Stimulated activated naive B cell treated with anti-CD40 and anti-IgM and Interleukin-4, amounts not matched to agents 10 μg/mL and 1 μg/mL and 100 μg/mL, for 72 hours (primary cell): ENCODE data around the gene OGFOD2.
A peak's percentile ranks its signal among the peaks of the same experiment; 100 is the strongest.

ENCODE experiments used
- ATAC-seq, 2 donors: fragments of 150-1000 bp; cut with Tn5 transposase; replicated peaks; 2 replicates each; pipeline ENCODE4 v1.10.0; 2021; ENCODE audit warnings: moderate library complexity in 1 of 2
- DNase-seq: peaks from one replicate; pipeline ENCODE4 v3.0.0; 2021
- H3K27ac Mint-ChIP-seq: one replicate; pipeline ENCODE4 v1.8.0; 2022; ENCODE audit warnings: mild to moderate bottlenecking, mixed read lengths
- H3K27me3 Mint-ChIP-seq, 2 donors: one replicate each; pipeline ENCODE4 v1.8.0; 2022; ENCODE audit warnings: mixed read lengths in 2 of 2
- H3K36me3 Mint-ChIP-seq, 2 donors: one replicate each; pipeline ENCODE4 v1.8.0; 2022; ENCODE audit warnings: mixed read lengths in 2 of 2, mild to moderate bottlenecking in 1 of 2
- H3K4me1 Mint-ChIP-seq, 2 donors: one replicate each; pipeline ENCODE4 v1.8.0; 2022; ENCODE audit warnings: mixed read lengths in 2 of 2, mild to moderate bottlenecking in 1 of 2
- H3K4me3 Mint-ChIP-seq, 2 donors: one replicate each; pipeline ENCODE4 v1.8.0; 2022; ENCODE audit warnings: mild to moderate bottlenecking in 2 of 2, mixed read lengths in 2 of 2, moderate library complexity in 1 of 2
- H3K9me3 Mint-ChIP-seq, 2 donors: one replicate each; pipeline ENCODE4 v1.8.0; 2022; ENCODE audit warnings: mixed read lengths in 2 of 2, mild to moderate bottlenecking in 1 of 2

The OGFOD2 gene

DNA sequence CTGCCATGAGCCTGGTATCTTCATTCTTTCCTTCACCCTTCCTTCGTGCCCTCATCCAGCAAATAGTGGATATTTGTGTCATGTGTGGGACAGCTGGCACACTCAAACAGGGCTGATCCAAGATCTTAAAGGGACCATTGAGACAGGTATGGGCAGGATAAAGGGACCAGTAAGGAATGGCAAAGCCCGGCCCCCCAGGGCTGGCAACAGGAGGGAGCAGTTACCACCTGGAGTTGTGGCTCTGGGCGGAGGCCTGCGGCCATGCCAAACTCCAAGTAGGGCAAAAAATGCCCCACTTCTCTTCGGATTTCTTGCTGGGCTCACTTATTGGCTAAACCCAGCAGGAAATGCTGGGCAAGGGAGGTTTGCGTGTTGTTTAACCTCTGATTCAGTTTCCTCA is 2.1 kb downstream of the OGFOD2 start:
- ATAC-seq: no peak
- no peak for DNase-seq
- Mint-ChIP-seq H3K27me3 (no peaks in the 10 kb centered on the region), H3K9me3 (no peaks in the 10 kb centered on the region), H3K36me3 (peaks cover 12 to 15% of the 10 kb centered on the region in 2 donors), H3K27ac (no peak overlapping the region), H3K4me1 (peaks cover 29 to 51% of the 10 kb centered on the region in 2 donors), H3K4me3 (peak overlapping the region in 1 of 2 donors; percentile 17)

DNA sequence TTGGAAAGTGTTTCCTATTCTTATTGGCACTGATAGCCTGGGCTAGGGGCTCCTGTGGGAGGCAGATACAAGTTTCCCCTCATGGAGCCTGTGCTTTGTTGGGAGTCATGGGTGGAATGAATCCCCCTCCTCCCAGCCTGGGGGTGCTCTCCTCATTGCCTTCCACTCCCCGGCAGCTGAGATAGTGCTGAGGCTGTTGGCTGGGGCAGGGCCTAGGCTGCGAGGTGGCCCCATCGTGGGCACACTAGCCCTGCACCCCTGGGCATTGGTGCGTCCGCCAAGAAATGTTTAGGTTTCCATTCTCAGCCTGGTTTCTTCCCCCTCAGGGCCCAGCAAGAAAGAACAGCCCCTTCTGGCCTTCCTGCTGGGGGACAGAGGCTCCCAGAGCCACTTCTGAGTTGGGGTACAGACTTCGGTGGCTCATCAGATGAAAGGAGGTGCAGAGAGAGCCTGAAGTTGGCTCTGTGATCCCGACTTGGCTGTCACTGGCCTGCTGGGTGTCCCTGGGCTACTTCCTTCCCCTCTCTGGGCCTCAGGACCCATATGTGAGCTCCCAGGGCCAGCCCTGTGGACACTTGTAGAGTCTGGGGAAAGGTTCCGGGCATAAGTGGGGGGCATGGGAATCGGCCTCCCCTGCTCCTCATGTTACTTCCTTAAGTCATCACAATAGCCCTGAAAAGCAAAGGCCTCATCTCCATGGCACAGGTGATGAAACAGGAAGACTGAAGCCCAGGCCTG is 2.8 kb downstream of the OGFOD2 start:
- no peak for DNase-seq
- Mint-ChIP-seq H3K36me3 (peaks cover 16 to 17% of the 10 kb centered on the region in 2 donors), H3K4me3 (peak overlapping the region; percentile 32 to 33), H3K4me1 (peaks cover 31 to 58% of the 10 kb centered on the region in 2 donors), H3K27me3 (no peaks in the 10 kb centered on the region), H3K9me3 (no peaks in the 10 kb centered on the region), H3K27ac (no peak overlapping the region)
- no peak for ATAC-seq

DNA sequence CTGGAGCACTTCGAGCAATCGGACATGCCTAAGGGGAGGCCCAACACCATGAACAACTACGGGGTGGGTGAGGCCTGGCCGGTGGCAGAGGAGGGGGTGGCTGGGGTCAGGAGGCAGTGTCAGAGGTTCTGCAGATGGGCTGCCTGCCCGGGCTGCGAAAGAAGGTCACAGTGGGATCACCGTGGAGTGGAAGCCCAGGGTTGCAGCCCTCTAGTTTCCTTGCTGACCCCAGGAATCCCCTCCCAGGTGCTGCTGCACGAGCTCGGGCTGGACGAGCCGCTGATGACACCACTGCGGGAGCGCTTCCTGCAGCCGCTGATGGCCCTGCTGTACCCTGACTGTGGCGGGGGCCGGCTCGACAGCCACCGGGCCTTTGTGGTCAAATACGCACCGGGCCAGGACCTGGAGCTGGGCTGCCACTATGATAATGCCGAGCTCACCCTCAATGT is 3.5 kb downstream of the OGFOD2 start:
- Mint-ChIP-seq H3K4me1 (peaks cover 37 to 65% of the 10 kb centered on the region in 2 donors), H3K27ac (no peak overlapping the region)

DNA sequence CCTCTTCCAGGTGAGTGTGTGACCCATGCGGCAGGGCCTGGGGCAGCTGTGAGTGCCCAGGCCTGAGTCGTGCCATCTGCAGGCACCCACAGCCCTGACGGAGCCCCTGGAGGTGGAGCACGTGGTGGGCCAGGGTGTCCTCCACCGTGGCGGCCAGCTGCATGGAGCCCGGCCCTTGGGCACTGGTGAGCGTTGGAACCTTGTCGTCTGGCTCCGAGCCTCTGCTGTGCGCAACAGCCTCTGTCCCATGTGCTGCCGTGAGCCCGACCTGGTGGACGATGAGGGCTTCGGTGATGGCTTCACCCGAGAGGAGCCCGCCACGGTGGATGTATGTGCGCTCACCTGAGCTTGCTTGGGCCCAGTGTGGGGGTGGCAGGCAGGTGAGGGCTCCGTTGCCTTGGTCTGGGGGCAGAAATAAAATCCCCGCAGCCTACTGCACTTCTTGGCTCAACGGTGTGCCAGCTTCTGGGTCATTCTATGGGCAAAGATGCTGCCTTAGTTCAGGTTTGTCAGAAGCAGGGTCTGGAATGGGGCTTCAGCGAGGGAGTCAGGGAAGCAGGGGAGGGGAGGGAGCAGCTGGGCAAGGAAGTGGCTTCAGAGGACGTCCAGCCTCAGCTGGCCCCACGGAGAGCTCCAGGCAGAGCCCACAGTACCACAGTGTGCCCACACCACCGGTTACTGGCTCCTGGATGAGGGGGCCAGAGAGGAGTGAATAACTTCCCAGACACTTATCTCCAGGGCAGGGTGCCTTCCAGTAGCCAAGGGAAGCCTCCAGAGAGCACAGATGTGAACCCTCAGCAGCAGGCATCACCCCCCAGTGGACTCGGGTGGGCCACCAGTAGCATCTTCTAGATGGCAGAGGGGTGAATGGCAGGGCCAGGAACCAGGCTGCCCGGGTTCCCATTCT is 4.2 kb downstream of the OGFOD2 start:
- Mint-ChIP-seq H3K36me3 (peaks cover 27 to 31% of the 10 kb centered on the region in 2 donors), H3K9me3 (no peaks in the 10 kb centered on the region), H3K27ac (peak overlapping the region; percentile 92), H3K4me1 (peaks cover 43 to 72% of the 10 kb centered on the region in 2 donors), H3K27me3 (no peaks in the 10 kb centered on the region), H3K4me3 (peak overlapping the region; percentile 87 to 91)
- ATAC-seq (no peak), DNase-seq (no peak)

More for the DNA sequence above, 3.5 kb downstream of the OGFOD2 start:
- H3K4me3 Mint-ChIP-seq: peak overlapping the region in 1 of 2 donors; percentile 32
- DNase-seq (no peak), ATAC-seq (no peak)
- no peaks in the 10 kb centered on the region for H3K27me3 Mint-ChIP-seq
- H3K36me3 Mint-ChIP-seq: peaks cover 22 to 24% of the 10 kb centered on the region in 2 donors
- no peaks in the 10 kb centered on the region for H3K9me3 Mint-ChIP-seq

DNA sequence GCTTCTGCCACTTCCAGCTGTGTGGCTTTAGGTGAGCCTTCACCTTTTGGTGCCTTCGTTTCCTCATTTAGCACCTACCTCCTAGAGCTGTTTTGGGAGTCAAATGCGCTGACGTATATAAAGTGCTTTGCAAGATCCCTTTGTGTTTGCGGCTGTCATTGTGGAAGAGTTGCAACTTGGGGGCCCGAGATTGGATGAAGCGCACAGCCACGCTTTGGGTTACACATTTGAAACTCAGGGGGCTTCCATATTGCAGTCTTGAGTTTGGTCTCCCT is 4.8 kb downstream of the OGFOD2 start:
- peaks cover 46 to 78% of the 10 kb centered on the region in 2 donors for H3K4me1 Mint-ChIP-seq

DNA sequence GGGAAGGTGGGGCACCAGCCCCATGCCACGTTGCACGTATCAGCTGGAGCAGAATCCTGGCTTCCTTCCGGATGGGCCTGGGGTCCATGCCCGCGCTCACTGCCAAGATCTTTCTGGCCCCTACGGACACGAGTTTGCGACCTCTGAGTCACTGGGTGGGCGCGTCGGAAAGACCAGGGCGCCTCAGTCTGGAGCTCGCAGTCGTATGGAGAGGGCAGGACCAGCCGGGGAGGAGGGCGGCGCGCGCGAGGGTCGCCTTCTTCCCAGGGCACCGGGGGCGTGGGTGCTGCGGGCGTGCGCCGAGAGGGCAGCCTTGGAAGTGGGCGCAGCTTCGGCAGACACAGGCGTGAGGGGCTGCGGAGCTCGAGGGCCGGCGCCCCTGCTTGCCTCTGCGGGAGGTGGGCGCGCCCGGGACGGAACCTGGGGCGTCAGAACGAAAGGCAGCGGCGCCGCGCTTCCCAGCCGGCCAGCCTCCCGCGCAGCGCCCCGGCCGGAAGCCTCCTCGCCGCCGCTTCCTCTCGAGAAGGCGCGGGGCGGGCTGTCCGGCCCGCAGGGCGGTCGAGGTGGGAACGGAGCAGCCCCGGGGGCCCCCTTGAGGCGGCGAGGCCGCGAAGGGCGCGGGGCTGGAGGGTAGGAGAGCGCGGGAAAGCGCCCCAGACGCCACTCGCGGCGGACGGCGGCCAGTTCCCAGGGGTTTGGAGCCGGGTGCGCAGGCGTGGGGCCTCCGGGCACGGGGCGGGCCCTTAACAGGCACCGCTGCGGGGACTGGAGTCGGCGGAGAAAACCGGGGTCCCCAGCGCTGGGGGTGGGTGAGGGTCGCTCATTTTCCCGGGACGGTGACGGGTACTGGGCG is 5.4 kb downstream of the OGFOD2 start, which contains the start of gene ARL6IP4:
ARL6IP4 (plus strand) TSS at position 499 of the 853 bp plus-strand sequence. CDS start 459 bp downstream, outside the sequence.
- peak; percentile 61 for DNase-seq
- H3K36me3 Mint-ChIP-seq: peaks cover 37 to 43% of the 10 kb centered on the region in 2 donors
- H3K9me3 Mint-ChIP-seq: no peaks in the 10 kb centered on the region
- peak within 1 kb of the TSS; percentile 96 for H3K27ac Mint-ChIP-seq
- peak within 1 kb of the TSS; percentile 87 to 91 for H3K4me3 Mint-ChIP-seq
- H3K4me1 Mint-ChIP-seq: peaks cover 51 to 84% of the 10 kb centered on the region in 2 donors
- no peaks in the 10 kb centered on the region for H3K27me3 Mint-ChIP-seq
- peak; percentile 79 to 81 for ATAC-seq

More for the DNA sequence above, 4.8 kb downstream of the OGFOD2 start:
- no peaks in the 10 kb centered on the region for H3K27me3 Mint-ChIP-seq
- no peaks in the 10 kb centered on the region for H3K9me3 Mint-ChIP-seq
- peak overlapping the region; percentile 92 for H3K27ac Mint-ChIP-seq
- DNase-seq: no peak
- H3K36me3 Mint-ChIP-seq: peaks cover 31 to 37% of the 10 kb centered on the region in 2 donors
- peak overlapping the region; percentile 87 to 91 for H3K4me3 Mint-ChIP-seq
- no peak for ATAC-seq

DNA sequence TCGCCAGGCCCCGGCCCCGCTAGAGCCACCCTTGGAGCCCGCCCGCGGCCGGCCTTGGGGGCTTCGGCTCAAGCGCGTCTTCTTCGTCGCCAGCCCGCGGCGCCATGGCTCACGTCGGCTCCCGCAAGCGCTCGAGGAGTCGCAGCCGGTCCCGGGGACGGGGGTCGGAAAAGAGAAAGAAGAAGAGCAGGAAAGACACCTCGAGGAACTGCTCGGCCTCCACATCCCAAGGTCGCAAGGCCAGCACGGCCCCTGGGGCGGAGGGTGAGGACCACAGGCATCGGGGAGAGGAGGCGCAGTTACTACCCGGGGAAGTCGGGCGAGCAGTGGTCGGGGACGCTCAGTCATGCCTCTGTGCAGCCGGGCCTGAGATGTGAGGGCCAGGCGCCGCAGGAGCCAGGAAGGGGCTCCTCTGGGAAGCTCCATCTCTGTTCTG is 6.0 kb downstream of the OGFOD2 start:
- peak overlapping the region; percentile 96 for H3K27ac Mint-ChIP-seq
- H3K4me1 Mint-ChIP-seq: peaks cover 48 to 80% of the 10 kb centered on the region in 2 donors
- no peaks in the 10 kb centered on the region for H3K9me3 Mint-ChIP-seq
- ATAC-seq (peak; percentile 31 to 36), DNase-seq (no peak)
- no peaks in the 10 kb centered on the region for H3K27me3 Mint-ChIP-seq
- H3K4me3 Mint-ChIP-seq: peak overlapping the region; percentile 87 to 91
- H3K36me3 Mint-ChIP-seq: peaks cover 38 to 44% of the 10 kb centered on the region in 2 donors

DNA sequence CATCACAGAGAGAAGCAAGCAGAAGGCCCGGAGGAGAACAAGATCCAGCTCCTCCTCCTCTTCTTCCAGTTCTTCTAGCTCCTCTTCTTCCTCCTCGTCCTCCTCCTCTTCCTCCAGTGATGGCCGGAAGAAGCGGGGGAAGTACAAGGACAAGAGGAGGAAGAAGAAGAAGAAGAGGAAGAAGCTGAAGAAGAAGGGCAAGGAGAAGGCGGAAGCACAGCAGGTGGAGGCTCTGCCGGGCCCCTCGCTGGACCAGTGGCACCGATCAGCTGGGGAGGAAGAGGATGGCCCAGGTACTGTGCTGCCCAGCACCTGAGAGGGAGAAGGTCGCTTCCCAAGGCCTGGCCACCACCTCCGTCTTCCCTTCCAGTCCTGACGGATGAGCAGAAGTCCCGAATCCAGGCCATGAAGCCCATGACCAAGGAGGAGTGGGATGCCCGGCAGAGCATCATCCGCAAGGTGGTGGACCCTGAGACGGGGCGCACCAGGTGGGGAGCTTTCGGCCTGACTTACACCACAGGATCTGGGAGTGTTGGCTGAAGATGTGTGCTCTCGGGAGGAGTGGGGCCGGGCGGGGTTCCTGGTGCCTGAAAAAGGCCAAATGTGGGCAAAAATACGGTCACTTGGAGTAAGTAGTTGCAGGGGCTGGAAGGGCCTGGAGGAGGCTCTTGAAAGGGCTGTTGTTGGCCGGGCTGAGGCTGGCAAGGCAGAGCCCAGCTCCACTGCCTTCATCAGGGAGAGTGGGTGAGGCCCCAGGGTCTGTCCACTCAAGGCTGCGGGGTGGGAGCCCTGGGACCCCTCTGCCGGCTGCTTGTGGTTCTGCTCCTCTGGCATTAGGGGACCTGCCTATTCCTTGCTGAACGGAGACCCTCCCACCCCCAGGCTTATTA is 6.8 kb downstream of the OGFOD2 start:
- H3K27ac Mint-ChIP-seq: peak overlapping the region; percentile 96
- no peaks in the 10 kb centered on the region for H3K27me3 Mint-ChIP-seq
- H3K4me1 Mint-ChIP-seq: peaks cover 43 to 74% of the 10 kb centered on the region in 2 donors
- no peaks in the 10 kb centered on the region for H3K9me3 Mint-ChIP-seq
- H3K36me3 Mint-ChIP-seq: peaks cover 42 to 48% of the 10 kb centered on the region in 2 donors
- no peak for ATAC-seq
- H3K4me3 Mint-ChIP-seq: peak overlapping the region; percentile 87 to 91
- no peak for DNase-seq

DNA sequence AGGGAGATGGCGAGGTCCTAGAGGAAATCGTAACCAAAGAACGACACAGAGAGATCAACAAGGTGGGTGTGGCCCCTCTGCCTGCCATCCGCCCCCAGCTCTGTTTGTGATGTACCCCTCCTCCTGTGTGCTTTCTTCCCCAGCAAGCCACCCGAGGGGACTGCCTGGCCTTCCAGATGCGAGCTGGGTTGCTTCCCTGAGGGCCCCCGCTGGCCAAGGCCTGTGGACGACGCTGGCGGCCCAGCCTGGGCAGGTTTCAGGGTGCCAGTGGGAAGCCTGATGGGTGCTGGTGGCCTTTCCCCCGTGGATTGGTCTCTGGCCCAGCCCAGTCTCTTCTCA is 7.4 kb downstream of the OGFOD2 start:
- DNase-seq (no peak), ATAC-seq (no peak)
- Mint-ChIP-seq H3K4me1 (peaks cover 43 to 68% of the 10 kb centered on the region in 2 donors), H3K9me3 (no peaks in the 10 kb centered on the region), H3K27me3 (no peaks in the 10 kb centered on the region), H3K36me3 (peaks cover 46 to 52% of the 10 kb centered on the region in 2 donors), H3K4me3 (peak overlapping the region; percentile 87 to 91), H3K27ac (no peak overlapping the region)

DNA sequence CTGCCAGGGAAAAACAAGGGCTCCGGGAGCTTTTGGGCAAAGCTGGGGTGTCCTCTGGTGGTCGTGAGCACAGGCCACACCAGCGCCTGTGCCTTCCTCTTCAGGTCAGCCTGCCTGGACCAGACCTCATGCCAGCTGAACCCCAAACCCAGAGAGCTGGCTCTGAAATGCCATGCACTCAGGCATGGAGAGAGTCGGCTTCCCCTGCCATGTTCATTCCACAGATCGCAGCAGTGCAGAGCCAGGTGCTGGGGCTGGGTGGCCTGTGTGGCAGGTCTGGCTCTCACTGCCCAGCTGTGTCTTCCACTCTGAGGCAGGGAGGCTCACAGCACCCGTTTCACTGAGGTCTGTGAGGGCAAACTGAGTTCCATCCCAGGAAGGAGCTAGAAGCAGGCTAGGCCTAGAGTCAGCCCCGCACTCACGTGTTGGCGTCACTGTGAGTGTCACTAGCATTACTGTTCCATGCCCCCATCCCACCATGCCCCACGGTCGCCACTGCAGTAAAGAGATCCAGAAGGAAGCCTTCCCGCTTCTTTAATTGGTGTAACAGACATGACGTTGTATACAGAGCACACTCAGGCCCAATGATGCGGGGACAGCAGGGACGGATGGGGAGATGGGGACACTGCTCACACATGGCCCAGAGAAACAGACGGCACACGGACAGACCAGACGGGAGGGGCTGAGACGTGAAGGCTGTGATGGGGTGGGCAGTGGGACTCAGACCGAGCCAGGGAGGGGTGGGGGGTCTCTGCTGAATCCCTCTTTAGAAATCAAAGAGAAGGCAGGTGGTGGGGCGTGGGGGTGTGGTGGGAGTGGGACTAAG is 8.1 kb downstream of the OGFOD2 start:
- H3K36me3 Mint-ChIP-seq: peaks cover 47 to 53% of the 10 kb centered on the region in 2 donors
- H3K4me1 Mint-ChIP-seq: peaks cover 39 to 61% of the 10 kb centered on the region in 2 donors
- ATAC-seq: no peak
- no peaks in the 10 kb centered on the region for H3K9me3 Mint-ChIP-seq
- H3K27me3 Mint-ChIP-seq: no peaks in the 10 kb centered on the region
- peak overlapping the region; percentile 90 for H3K27ac Mint-ChIP-seq
- peak overlapping the region; percentile 54 to 87 for H3K4me3 Mint-ChIP-seq
- DNase-seq: no peak

DNA sequence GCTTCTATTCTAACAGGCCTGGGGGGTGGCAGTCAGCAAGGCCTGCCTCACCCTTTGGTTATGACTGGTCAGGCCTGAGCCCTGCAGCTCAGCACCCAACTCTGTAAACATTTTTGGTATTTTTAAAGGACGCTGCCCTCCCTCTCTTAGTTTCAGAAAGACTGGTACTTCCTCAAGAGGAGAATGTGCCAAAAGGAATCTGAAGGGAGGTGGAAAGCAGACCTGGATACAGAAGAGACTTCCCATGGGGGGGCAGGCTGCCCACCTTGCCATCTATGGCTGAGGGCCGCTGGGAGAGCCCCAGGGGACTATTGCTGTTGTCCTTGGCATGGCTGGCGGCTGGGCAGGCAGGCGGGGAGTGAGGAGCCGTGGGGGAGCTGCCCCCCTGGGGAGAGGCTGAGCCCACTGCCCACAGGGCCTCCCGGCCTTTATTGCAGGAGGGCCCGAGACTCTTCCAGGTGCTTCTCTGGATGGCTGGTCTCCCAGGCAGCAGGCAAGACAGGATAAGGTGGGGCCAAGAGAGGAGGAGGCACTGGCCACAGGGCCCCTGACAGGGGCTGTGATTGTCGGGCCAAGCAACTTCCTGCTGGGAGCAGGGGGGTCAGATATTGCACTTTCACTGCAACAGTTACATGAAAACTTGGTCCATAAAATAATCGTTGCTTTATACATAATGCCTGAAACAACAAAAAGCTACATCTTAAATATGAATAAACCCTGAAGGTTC is 8.9 kb downstream of the OGFOD2 start:
- Mint-ChIP-seq H3K36me3 (peaks cover 46 to 52% of the 10 kb centered on the region in 2 donors), H3K4me3 (peak overlapping the region in 1 of 2 donors; percentile 25), H3K27ac (peak overlapping the region; percentile 90), H3K27me3 (no peaks in the 10 kb centered on the region), H3K4me1 (peaks cover 38 to 59% of the 10 kb centered on the region in 2 donors), H3K9me3 (no peaks in the 10 kb centered on the region)
- no peak for DNase-seq
- ATAC-seq: no peak
